Endothelial cell of umbilical vein (primary cell): ENCODE data around the gene ATXN1. TPM values are rescaled to one million over a fixed set of nuclear protein-coding genes. Genes with fewer than 3 reads are reported as not detected.

ENCODE experiments used
- BruUV-seq: library from RNA; stranded (reverse); fragments of 400-500 nt; replicated peaks from 2 replicates; lab custom pipeline; 2021; lab: Mats Ljungman, UMichigan
- CTCF ChIA-PET: fragments of 300-600, 350-600 bp; sonication (Branson Sonifier 250); formaldehyde crosslinking; loops from one replicate; lab custom pipeline; 2021; ENCODE audit warnings: antibody characterized with exemption, inconsistent platforms; lab: Charles Lee
- POLR2A ChIA-PET: fragments of 300-600, 350-600 bp; sonication (Branson Sonifier 250); formaldehyde crosslinking; loops from one replicate; lab custom pipeline; 2021; ENCODE audit warnings: antibody characterized with exemption, inconsistent platforms; lab: Charles Lee
- DNase-seq: peaks from one replicate; pipeline ENCODE4 v3.0.0-alpha.2; 2011; ENCODE audit warnings: low read depth, low spot score
- FAIRE-seq: peaks from 2 replicates; lab custom pipeline; 2011; peaks lifted over from hg19 to GRCh38; lab: Jason Lieb, UNC
- H2AFZ ChIP-seq: 2 replicates; pipeline ENCODE4 v1.6.0; 2012; ENCODE audit warnings: low read depth, low read length, control low read depth, inconsistent platforms
- H3K27ac ChIP-seq: 2 replicates; pipeline ENCODE4 v1.5.1; 2011; ENCODE audit warnings: low read depth, mild to moderate bottlenecking, control low read depth, low read length, moderate library complexity; ENCODE audit not compliant: insufficient read depth
- H3K27me3 ChIP-seq, 2 experiments: 2 replicates each; pipeline versions ENCODE4 v1.6.0 to v1.6.1; 2011; ENCODE audit warnings: low read length in 2 of 2, mixed read lengths in 1 of 2; ENCODE audit not compliant: control insufficient read depth in 2 of 2, insufficient read depth in 2 of 2
- H3K36me3 ChIP-seq, 2 experiments: 2 replicates in 1 of 2; 3 replicates in 1 of 2; pipeline ENCODE4 v1.5.1; 2011; ENCODE audit warnings: low read length in 2 of 2, mild to moderate bottlenecking in 1 of 2, moderate library complexity in 1 of 2; ENCODE audit not compliant: control insufficient read depth in 2 of 2, insufficient read depth in 2 of 2; ENCODE audit errors: extremely low read depth in 1 of 2
- H3K4me1 ChIP-seq: 3 replicates; pipeline ENCODE4 v1.5.1; 2011; ENCODE audit warnings: mild to moderate bottlenecking, low read length; ENCODE audit not compliant: control insufficient read depth, insufficient read depth; ENCODE audit errors: extremely low read depth
- H3K4me2 ChIP-seq: 2 replicates; pipeline ENCODE4 v1.6.1; 2011; ENCODE audit warnings: low read length, control low read depth, mixed read lengths; ENCODE audit not compliant: insufficient read depth
- H3K4me3 ChIP-seq, 3 experiments: fragments of 200-600 bp in 1 of 3; sonication (generic), shearing (Covaris generic) in 1 of 3; replicated peaks in 1 of 3; 2 replicates each; pipeline ENCODE4 v1.5.1; 2011 to 2016; ENCODE audit warnings: control low read depth in 3 of 3, low read length in 3 of 3, mild to moderate bottlenecking in 2 of 3, inconsistent platforms in 1 of 3, low read depth in 1 of 3, moderate library complexity in 1 of 3; ENCODE audit not compliant: insufficient read depth in 1 of 3
- H3K79me2 ChIP-seq: 2 replicates; pipeline ENCODE4 v1.6.0; 2012; ENCODE audit warnings: low read length, inconsistent platforms; ENCODE audit not compliant: control insufficient read depth, insufficient read depth
- H3K9ac ChIP-seq: replicated peaks from 2 replicates; pipeline ENCODE3; 2011; ENCODE audit warnings: low read length, control low read depth; ENCODE audit not compliant: insufficient read depth; ENCODE audit errors: extremely low read depth
- H3K9me1 ChIP-seq: replicated peaks from 3 replicates; pipeline ENCODE4 v1.6.0; 2011; ENCODE audit warnings: mild to moderate bottlenecking, low read length; ENCODE audit not compliant: control insufficient read depth, insufficient read depth; ENCODE audit errors: extremely low read depth
- H3K9me3 ChIP-seq: replicated peaks from 2 replicates; pipeline ENCODE4 v1.5.1; 2012; ENCODE audit warnings: low read length, inconsistent platforms; ENCODE audit not compliant: control insufficient read depth, insufficient read depth
- H4K20me1 ChIP-seq: replicated peaks from 2 replicates; pipeline ENCODE3; 2011; ENCODE audit warnings: mild to moderate bottlenecking, low read length; ENCODE audit not compliant: control insufficient read depth, insufficient read depth; ENCODE audit errors: extremely low read depth
- CTCF ChIP-seq, 2 donors: IDR thresholded peaks; 1 replicate in 1 of 2; 2 replicates in 1 of 2; pipeline ENCODE4 v1.5.1; 2011; ENCODE audit warnings: low read length in 2 of 2, mild to moderate bottlenecking in 2 of 2, moderate library complexity in 2 of 2, control low read depth in 1 of 2, inconsistent platforms in 1 of 2, low read depth in 1 of 2; ENCODE audit not compliant: insufficient read depth in 1 of 2; ENCODE audit errors: extremely low read depth in 1 of 2
- EZH2 ChIP-seq: IDR thresholded peaks from 2 replicates; pipeline ENCODE4 v1.6.1; 2012; ENCODE audit warnings: borderline replicate concordance, low read depth, mild to moderate bottlenecking, moderate library complexity, low read length, inconsistent platforms; ENCODE audit not compliant: severe bottlenecking
- FOS ChIP-seq: IDR thresholded peaks from 2 replicates; pipeline ENCODE4 v1.6.1; 2011; ENCODE audit warnings: mild to moderate bottlenecking, low read length, moderate library complexity, borderline replicate concordance; ENCODE audit not compliant: insufficient read depth
- GATA2 ChIP-seq: IDR thresholded peaks from 2 replicates; pipeline ENCODE4 v1.7.0; 2011; ENCODE audit warnings: low read depth, mild to moderate bottlenecking, moderate library complexity, mixed read lengths, low read length; ENCODE audit not compliant: insufficient read length, insufficient read depth
- JUN ChIP-seq: IDR thresholded peaks from 2 replicates; pipeline ENCODE4 v1.6.1; 2011; ENCODE audit warnings: borderline replicate concordance, low read depth; ENCODE audit not compliant: insufficient read length, insufficient read depth
- MAX ChIP-seq: IDR thresholded peaks from 2 replicates; pipeline ENCODE4 v1.6.1; 2011; ENCODE audit not compliant: insufficient read depth, insufficient read length
- MYC ChIP-seq: IDR thresholded peaks from one replicate; pipeline ENCODE4 v1.6.1; 2011; ENCODE audit warnings: mild to moderate bottlenecking, low read depth, low read length
- POLR2A ChIP-seq: IDR thresholded peaks from 2 replicates; pipeline ENCODE4 v1.6.1; 2012; ENCODE audit warnings: low read depth, mild to moderate bottlenecking, control low read depth, low read length
- POLR2AphosphoS5 ChIP-seq: IDR thresholded peaks from 2 replicates; pipeline ENCODE4 v1.6.1; 2012; ENCODE audit warnings: low read depth, mild to moderate bottlenecking, control low read depth, low read length, moderate library complexity; ENCODE audit not compliant: insufficient read depth
- dilution Hi-C: fragments of 300-500 bp; cut with MboI; formaldehyde crosslinking; loops from one replicate; pipeline ENCODE4 v1.15.0; 2019; ENCODE audit warnings: low sequenced_read_pairs; ENCODE audit not compliant: extremely low pct_ligation_motif_present
- intact Hi-C: fragments of 100-400 bp; cut with micrococcal nuclease; formaldehyde crosslinking; loops from one replicate; pipeline ENCODE4 v1.10.0; 2022
- polyA plus RNA-seq, 4 experiments: library from polyadenylated mRNA; depleted of rRNA in 3 of 4; stranded (reverse) in 3 of 4; unstranded in 1 of 4; fragments of >200 nt; gene quantifications; 2 replicates each; pipeline versions ENCODE4 v1.2.1 to v1.2.3, GENCODE V29; 2011 to 2012; ENCODE audit warnings: missing spikeins in 1 of 4
- total RNA-seq: library from RNA; stranded (reverse); gene quantifications from 2 replicates; pipeline ENCODE4 v1.2.3, GENCODE V29; 2021

Gene ATXN1
- total and polyA plus RNA-seq, 2 donors (not counting 3 experiments of a cell fraction or from before 2014, with no cell fraction given) = 16.4 to 33.0 TPM

GRCh38 chr6:16321341-16321710, 439.9 kb downstream of the ATXN1 start:
- DNase-seq (no peak), FAIRE-seq (no peak)
- H3K4me1 ChIP-seq = peaks cover 15% of the 10 kb centered on the region
- no peak overlapping the region for H2AFZ ChIP-seq
- H4K20me1 ChIP-seq = no peaks in the 10 kb centered on the region
- no TSS peak for BruUV-seq
- H3K9ac ChIP-seq = no peak overlapping the region
- ChIA-PET POLR2A (no interaction called here), CTCF (interaction anchor here (4.9 kb wide), 1 partner anchor 11 kb away, joined by 36 read pairs; no protein-coding TSS in a partner anchor)
- TF ChIP-seq GATA2 (no peak), FOS (no peak), CTCF (IDR thresholded peaks at IDR 0.05; ENCODE audit: extremely low read depth in 1 of 2, insufficient read depth in 1 of 2, low read depth in 1 of 2, low read length in 2 of 2) (no peak), MAX (no peak), POLR2A (no peak), POLR2AphosphoS5 (no peak), EZH2 (no peak), MYC (no peak), JUN (no peak)
- dilution Hi-C loops = no loop called here
- no peaks in the 10 kb centered on the region for H3K9me1 ChIP-seq
- no peaks in the 10 kb centered on the region for H3K9me3 ChIP-seq
- no peaks in the 10 kb centered on the region for H3K79me2 ChIP-seq
- H3K27me3 ChIP-seq = no peaks in the 10 kb centered on the region
- H3K36me3 ChIP-seq = peaks cover 0 to 3% of the 10 kb centered on the region in 2 experiments
- no peak overlapping the region for H3K27ac ChIP-seq
- no peak overlapping the region for H3K4me3 ChIP-seq
- intact Hi-C loops = loop anchor here (2.0 kb wide), 1 partner anchor 15 kb away; no protein-coding TSS in a partner anchor
- H3K4me2 ChIP-seq = no peak overlapping the region
